H1 (cell line): ENCODE data around the gene CBFA2T2. TPM values are rescaled to one million over a fixed set of nuclear protein-coding genes. Genes with fewer than 3 reads are reported as not detected.

Experiments used
- CTCF ChIA-PET: fragments of 300-600 bp; sonication (Branson Sonifier 250); formaldehyde crosslinking; loops from one replicate; lab custom pipeline; 2021; ENCODE audit not compliant: partially characterized antibody; lab: Charles Lee
- POLR2A ChIA-PET: fragments of 300-600 bp; sonication (Branson Sonifier 250); formaldehyde crosslinking; loops from one replicate; lab custom pipeline; 2021; ENCODE audit warnings: inconsistent platforms; ENCODE audit not compliant: partially characterized antibody; lab: Charles Lee
- DNase-seq, 2 experiments: peaks; one replicate each; pipeline versions ENCODE4 v3.0.0 to v3.0.0-alpha.2; 2010 to 2022; ENCODE audit warnings: low spot score in 2 of 2, low read depth in 1 of 2, mixed read lengths in 1 of 2
- FAIRE-seq: peaks from 2 replicates; lab custom pipeline; 2011; peaks lifted over from hg19 to GRCh38; lab: Jason Lieb, UNC
- H2AFZ ChIP-seq: 2 replicates; pipeline ENCODE4 v1.8.1; 2012; ENCODE audit warnings: low read length, inconsistent platforms
- H2AK5ac ChIP-seq: 2 replicates; pipeline ENCODE4 v1.6.1; 2013; ENCODE audit warnings: low read depth, low read length
- H2BK120ac ChIP-seq: replicated peaks from 2 replicates; pipeline ENCODE3; 2013; ENCODE audit warnings: low read depth, low read length, inconsistent platforms
- H2BK12ac ChIP-seq: 2 replicates; pipeline ENCODE4 v1.6.1; 2013; ENCODE audit warnings: low read depth, low read length
- H2BK15ac ChIP-seq: 2 replicates; pipeline ENCODE4 v1.6.1; 2013; ENCODE audit warnings: low read length
- H2BK20ac ChIP-seq: 2 replicates; pipeline ENCODE4 v1.6.1; 2013; ENCODE audit warnings: low read length
- H2BK5ac ChIP-seq: 2 replicates; pipeline ENCODE4 v1.6.1; 2013; ENCODE audit warnings: low read depth, low read length
- H3K14ac ChIP-seq: 2 replicates; pipeline ENCODE4 v1.6.1; 2013; ENCODE audit warnings: inconsistent platforms; ENCODE audit not compliant: insufficient read length
- H3K18ac ChIP-seq: 2 replicates; pipeline ENCODE4 v1.6.1; 2013; ENCODE audit warnings: low read length; ENCODE audit errors: extremely low read depth
- H3K23ac ChIP-seq: 2 replicates; pipeline ENCODE4 v1.6.1; 2013; ENCODE audit warnings: inconsistent platforms; ENCODE audit not compliant: insufficient read length
- H3K23me2 ChIP-seq: 2 replicates; pipeline ENCODE4 v1.6.1; 2013; ENCODE audit warnings: low read depth, low read length
- H3K27ac ChIP-seq: 2 replicates; pipeline ENCODE4 v1.6.1; 2011; ENCODE audit warnings: low read depth, low read length, inconsistent platforms
- H3K27me3 ChIP-seq, 4 experiments: replicated peaks in 1 of 4; 1 replicate in 1 of 4; 2 replicates in 3 of 4; pipeline versions ENCODE4 v1.6.1 to v1.8.1; 2011 to 2013; ENCODE audit warnings: low read length in 3 of 4, mild to moderate bottlenecking in 3 of 4, inconsistent platforms in 2 of 4, mixed read lengths in 2 of 4, moderate library complexity in 1 of 4; ENCODE audit not compliant: control insufficient read depth in 3 of 4, insufficient read depth in 3 of 4; ENCODE audit errors: extremely low read depth in 1 of 4
- H3K36me3 ChIP-seq, 4 experiments: 2 replicates each; pipeline versions ENCODE4 v1.6.1 to v1.8.1; 2011 to 2013; ENCODE audit warnings: mild to moderate bottlenecking in 4 of 4, low read length in 3 of 4, moderate library complexity in 2 of 4, control low read depth in 1 of 4, inconsistent platforms in 1 of 4; ENCODE audit not compliant: insufficient read depth in 4 of 4, control insufficient read depth in 2 of 4
- H3K4ac ChIP-seq: replicated peaks from 2 replicates; pipeline ENCODE3; 2013; ENCODE audit warnings: low read length, low read depth, mixed read lengths, inconsistent platforms; ENCODE audit not compliant: insufficient read length
- H3K4me1 ChIP-seq, 4 experiments: replicated peaks in 1 of 4; 1 replicate in 1 of 4; 2 replicates in 3 of 4; pipeline versions ENCODE4 v1.6.1 to v1.8.1; 2011 to 2013; ENCODE audit warnings: low read length in 3 of 4, inconsistent platforms in 2 of 4, mixed read lengths in 1 of 4; ENCODE audit not compliant: insufficient read depth in 4 of 4, control insufficient read depth in 3 of 4
- H3K4me2 ChIP-seq, 2 experiments: 2 replicates each; pipeline versions ENCODE4 v1.6.1 to v1.8.1; 2011 to 2013; ENCODE audit warnings: low read depth in 2 of 2, low read length in 2 of 2, control low read depth in 1 of 2, inconsistent platforms in 1 of 2, mild to moderate bottlenecking in 1 of 2; ENCODE audit not compliant: insufficient read depth in 1 of 2
- H3K4me3 ChIP-seq, 4 experiments: fragments of 200-600, 300-600 bp in 1 of 4; sonication (generic), shearing (Covaris generic), sonication (Bioruptor Twin) in 1 of 4; 2 replicates each; pipeline versions ENCODE4 v1.5.1 to v1.8.1; 2011 to 2016; ENCODE audit warnings: low read length in 4 of 4, low read depth in 3 of 4, control low read depth in 2 of 4, inconsistent platforms in 2 of 4, mild to moderate bottlenecking in 2 of 4, mixed read lengths in 1 of 4, moderate library complexity in 1 of 4; ENCODE audit not compliant: insufficient read depth in 2 of 4; ENCODE audit errors: extremely low read depth in 1 of 4
- H3K56ac ChIP-seq: replicated peaks from 2 replicates; pipeline ENCODE3; 2013; ENCODE audit warnings: low read depth, mild to moderate bottlenecking, mixed read lengths, low read length, inconsistent platforms; ENCODE audit not compliant: insufficient read length
- H3K79me1 ChIP-seq: 2 replicates; pipeline ENCODE4 v1.6.1; 2013; ENCODE audit warnings: low read depth, low read length, control low read depth
- H3K79me2 ChIP-seq, 2 experiments: 2 replicates each; pipeline versions ENCODE4 v1.6.1 to v1.8.1; 2012 to 2013; ENCODE audit warnings: low read length in 2 of 2, mild to moderate bottlenecking in 2 of 2, inconsistent platforms in 1 of 2; ENCODE audit not compliant: insufficient read depth in 2 of 2, control insufficient read depth in 1 of 2
- H3K9ac ChIP-seq, 4 experiments: replicated peaks in 1 of 4; 1 replicate in 1 of 4; 2 replicates in 3 of 4; pipeline versions ENCODE4 v1.6.1 to v1.8.1; 2011 to 2013; ENCODE audit warnings: low read depth in 3 of 4, low read length in 3 of 4, control low read depth in 2 of 4, mild to moderate bottlenecking in 2 of 4, moderate library complexity in 2 of 4, inconsistent platforms in 1 of 4; ENCODE audit errors: extremely low read depth in 1 of 4
- H3K9me3 ChIP-seq, 2 experiments: 2 replicates each; pipeline versions ENCODE4 v1.6.1 to v1.8.1; 2012 to 2013; ENCODE audit warnings: mild to moderate bottlenecking in 2 of 2, moderate library complexity in 2 of 2, control low read depth in 1 of 2, inconsistent platforms in 1 of 2, low read depth in 1 of 2, low read length in 1 of 2, mixed read lengths in 1 of 2; ENCODE audit not compliant: insufficient read depth in 2 of 2
- H4K20me1 ChIP-seq, 2 experiments: replicated peaks in 1 of 2; 2 replicates each; pipeline versions ENCODE3 to v1.8.1; 2011 to 2013; ENCODE audit warnings: inconsistent platforms in 2 of 2, low read length in 2 of 2, mild to moderate bottlenecking in 1 of 2; ENCODE audit not compliant: insufficient read depth in 2 of 2, control insufficient read depth in 1 of 2
- H4K5ac ChIP-seq: 2 replicates; pipeline ENCODE4 v1.6.1; 2013; ENCODE audit warnings: low read length, low read depth, mixed read lengths, inconsistent platforms; ENCODE audit not compliant: insufficient read length
- H4K8ac ChIP-seq: 2 replicates; pipeline ENCODE4 v1.8.0; 2013; ENCODE audit warnings: mild to moderate bottlenecking, moderate library complexity, low read length, inconsistent platforms; ENCODE audit not compliant: insufficient read depth; ENCODE audit errors: extremely low read depth
- H4K91ac ChIP-seq: replicated peaks from 2 replicates; pipeline ENCODE3; 2013; ENCODE audit warnings: low read length, mixed read lengths, inconsistent platforms; ENCODE audit not compliant: insufficient read length
- FOSL1 ChIP-seq: IDR thresholded peaks from 2 replicates; pipeline ENCODE4 v1.6.1; 2011; ENCODE audit warnings: mild to moderate bottlenecking, low read depth, low read length, moderate library complexity; ENCODE audit not compliant: insufficient read depth
- KDM1A ChIP-seq: fragments of 200-600, 300-600 bp; sonication (generic); IDR thresholded peaks from 2 replicates; pipeline ENCODE4 v1.7.1; 2016; ENCODE audit warnings: mild to moderate bottlenecking, low read length, borderline replicate concordance
- NANOG ChIP-seq: IDR thresholded peaks from 2 replicates; pipeline ENCODE4 v1.6.1; 2011; ENCODE audit warnings: low read length, low read depth, mild to moderate bottlenecking, inconsistent platforms; ENCODE audit not compliant: insufficient read depth, poor library complexity, severe bottlenecking
- RNF2 ChIP-seq: fragments of 200-900, 300-1000 bp; sonication (generic); IDR thresholded peaks from 2 replicates; pipeline ENCODE4 v1.7.1; 2016; ENCODE audit warnings: borderline replicate concordance, low read depth, mild to moderate bottlenecking, antibody characterized with exemption, low read length; ENCODE audit not compliant: poor library complexity, severe bottlenecking; ENCODE audit errors: missing control alignments
- TCF12 ChIP-seq: IDR thresholded peaks from 2 replicates; pipeline ENCODE4 v1.6.1; 2011; ENCODE audit warnings: low read depth, mild to moderate bottlenecking, low read length
- WGBS, 2 experiments: shearing (Covaris generic) in 1 of 2; methylation state at CpG; one replicate each; pipeline versions ENCODE4 v1.1.6 to v1.1.7; 2013 to 2015; ENCODE audit warnings: low lambda C conversion rate in 2 of 2, mixed read lengths in 2 of 2, inconsistent platforms in 1 of 2, low coverage in 1 of 2, missing lambda C conversion rate in 1 of 2; ENCODE audit not compliant: insufficient replicate concordance in 2 of 2, insufficient coverage in 1 of 2, insufficient read length in 1 of 2; ENCODE audit errors: extremely low coverage in 1 of 2, missing lambda C conversion rate in 1 of 2; 5-methylcytosine and 5-hydroxymethylcytosine counted together
- polyA plus RNA-seq, 7 experiments: library from polyadenylated mRNA; depleted of rRNA in 3 of 7; stranded (reverse) in 5 of 7; unstranded in 2 of 7; fragments of >200 nt in 5 of 7; fragments of 200-250 nt in 2 of 7; gene quantifications; 1 replicate in 5 of 7; 2 replicates in 1 of 7; 4 replicates in 1 of 7; pipeline versions ENCODE4 v1.2.1 to v1.2.3, GENCODE V29; 2011 to 2013; ENCODE audit warnings: missing spikeins in 2 of 7, mixed read lengths in 2 of 7
- total RNA-seq: library from RNA; stranded (reverse); fragmentation: NEBNext Ultra II Directional; extraction: Animal tissue kit (Norgen Biotek cat#: 25700); gene quantifications from 2 replicates; pipeline ENCODE4 v1.2.1, GENCODE V29; 2021

Gene CBFA2T2
- total and polyA plus RNA-seq, 2 of the 8 experiments (the other 6 are each of a cell fraction or from before 2014, with no cell fraction given), result 11.6 to 12.9 TPM

DNA sequence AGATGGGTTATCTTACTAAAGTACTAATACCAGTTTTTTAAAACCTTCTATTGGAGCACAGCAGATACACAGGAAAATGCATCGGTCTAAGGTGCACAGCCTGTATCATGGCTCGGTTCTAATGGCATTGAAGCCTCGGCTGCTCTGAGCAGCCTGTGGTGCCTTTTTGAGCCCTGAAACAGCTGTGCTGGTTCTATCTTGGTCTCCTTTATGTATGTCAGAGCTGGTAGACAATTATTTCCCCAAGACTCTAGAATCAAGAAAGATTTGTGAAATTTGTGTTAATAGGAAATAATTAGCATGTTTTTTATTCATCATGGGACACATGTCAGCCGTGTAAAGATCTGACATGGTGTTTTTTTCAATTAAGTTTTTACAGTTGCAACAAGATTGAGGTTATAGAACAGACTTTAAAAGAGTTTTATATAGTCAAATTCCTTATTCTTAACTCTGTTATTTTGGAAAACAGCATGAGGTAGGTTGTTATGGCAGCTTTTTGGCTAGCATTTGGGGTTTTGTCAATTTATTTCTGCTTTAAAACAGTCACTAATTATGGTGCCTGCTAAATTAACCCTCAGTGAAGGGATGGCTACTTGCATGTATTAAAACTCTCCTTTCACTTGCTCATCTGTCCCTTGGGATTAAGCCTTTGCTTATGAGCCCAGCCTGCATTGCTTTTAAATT lies 132.0 kb downstream of the CBFA2T2 start:
- Histone ChIP-seq H4K91ac (no peak overlapping the region), H3K4ac (no peak overlapping the region), H3K9me3 (no peaks in the 10 kb centered on the region), H2BK12ac (no peak overlapping the region), H3K56ac (no peak overlapping the region), H3K36me3 (peaks cover 0 to 10% (median 2%) of the 10 kb centered on the region in 4 experiments; a peak in 4 of 8 replicates), H3K79me2 (no peaks in the 10 kb centered on the region), H3K4me1 (no peaks in the 10 kb centered on the region), H2BK20ac (no peak overlapping the region), H2BK120ac (no peak overlapping the region), H4K20me1 (no peaks in the 10 kb centered on the region), H3K9ac (no peak overlapping the region), H3K18ac (no peak overlapping the region), H3K14ac (no peak overlapping the region), H3K79me1 (no peaks in the 10 kb centered on the region), H2BK15ac (no peak overlapping the region), H2BK5ac (no peak overlapping the region), H3K27me3 (no peaks in the 10 kb centered on the region), H3K27ac (no peak overlapping the region), H3K4me3 (no peak overlapping the region), H4K5ac (no peak overlapping the region), H2AK5ac (no peak overlapping the region), H4K8ac (no peak overlapping the region), H2AFZ (no peak overlapping the region), H3K23me2 (no peaks in the 10 kb centered on the region), H3K4me2 (no peak overlapping the region), H3K23ac (no peak overlapping the region)
- ChIA-PET CTCF (interaction anchor here (1.2 kb wide), 1 partner anchor 158 kb away, joined by 3 read pairs; no protein-coding TSS in a partner anchor), POLR2A (no interaction called here)
- no peak for FAIRE-seq
- WGBS, 2 experiments, result 91% methylated on average over 4 of the region's 4 CpGs; no CpG with 5 or more reads in 1 of the 2 experiments
- TF ChIP-seq KDM1A (no peak), FOSL1 (no peak), NANOG (no peak), TCF12 (no peak), RNF2 (no peak)
- DNase-seq, result no peak
